GM18873 (cell line): ENCODE data around the gene EEFSEC.

Experiments
- ATAC-seq: cut with Tn5 transposase; IDR thresholded peaks from one replicate; pipeline ENCODE4 v1.9.1; 2021; ENCODE audit warnings: mild to moderate bottlenecking, moderate library complexity, moderate number of reproducible peaks; ENCODE audit not compliant: unreplicated experiment, low FRiP score

EEFSEC gene

GRCh38 chr3:128359846-128360642 lies 206.8 kb downstream of the EEFSEC start:
- ATAC-seq, result no peak

GRCh38 chr3:128360705-128361271 lies 207.5 kb downstream of the EEFSEC start:
- no peak for ATAC-seq

- no peak for ATAC-seq
These were observed 209.0 kb downstream of the EEFSEC start for GRCh38 chr3:128362026-128362965.

- ATAC-seq, result no peak
These were observed 211.0 kb downstream of the EEFSEC start for GRCh38 chr3:128364291-128364690.

GRCh38 chr3:128364808-128365360 lies 211.6 kb downstream of the EEFSEC start:
- no peak for ATAC-seq

GRCh38 chr3:128366136-128366535 lies 212.9 kb downstream of the EEFSEC start:
- no peak for ATAC-seq

- ATAC-seq, result no peak
These were observed 213.4 kb downstream of the EEFSEC start for GRCh38 chr3:128366652-128367051.

- ATAC-seq, result no peak
These were observed 213.9 kb downstream of the EEFSEC start for GRCh38 chr3:128367221-128367620.

- no peak for ATAC-seq
These were observed 214.5 kb downstream of the EEFSEC start for GRCh38 chr3:128367761-128368160.

- no peak for ATAC-seq
These were observed 215.3 kb downstream of the EEFSEC start for GRCh38 chr3:128368626-128369025.

- ATAC-seq, result no peak
These were observed 215.9 kb downstream of the EEFSEC start for GRCh38 chr3:128369121-128369703.

GRCh38 chr3:128369881-128370642 lies 216.8 kb downstream of the EEFSEC start:
- ATAC-seq, result no peak

- ATAC-seq, result no peak
These were observed 219.0 kb downstream of the EEFSEC start for GRCh38 chr3:128372281-128372680.

- ATAC-seq, result no peak
These were observed 219.6 kb downstream of the EEFSEC start for GRCh38 chr3:128372707-128373533.

GRCh38 chr3:128374746-128375445 lies 221.6 kb downstream of the EEFSEC start:
- no peak for ATAC-seq

GRCh38 chr3:128376516-128376915 lies 223.2 kb downstream of the EEFSEC start:
- ATAC-seq, result no peak

- no peak for ATAC-seq
These were observed 225.5 kb downstream of the EEFSEC start for GRCh38 chr3:128378631-128379347.
